Adipose tissue (tissue), 3 donors: ENCODE results near the gene SLC22A7. TPM values are rescaled to one million over a fixed set of nuclear protein-coding genes. Genes with fewer than 3 reads are reported as not detected.

Experiments used
- polyA plus RNA-seq, 3 donors: library from polyadenylated mRNA; stranded (reverse); fragments of 200-250 nt; gene quantifications; one replicate each; pipeline ENCODE4 v1.2.3, GENCODE V29; 2013
- donor health status: healthy with polysubstance abuse.
- donor health status: Bipolar disorder and iron deficiency.
- donor health status: healthy.

The SLC22A7 gene
- polyA plus RNA-seq, 3 donors: not detected

Other genes starting within 250 kb of the SLC22A7 start
- gene CUL7, start 244.4 kb upstream of the SLC22A7 start, polyA plus RNA-seq: 1 to 10 TPM; 8.9 to 9.6 (median 9.3) TPM
- 10 to 100 TPM; 43.6 to 77.5 (median 55.8) TPM for gene MRPL2, start 238.8 kb upstream of the SLC22A7 start, polyA plus RNA-seq
- 10 to 100 TPM; 15.1 to 25.6 (median 17.8) TPM for gene KLC4, start 238.6 kb upstream of the SLC22A7 start, polyA plus RNA-seq
- 10 to 100 TPM in 2 of 3 donors, 1 to 10 TPM in 1; 6.6 to 15.7 (median 11.2) TPM for gene PTK7, start 221.9 kb upstream of the SLC22A7 start, polyA plus RNA-seq
- gene SRF, start 127.0 kb upstream of the SLC22A7 start, polyA plus RNA-seq: 10 to 100 TPM; 12.1 to 57.9 (median 29.9) TPM
- 10 to 100 TPM; 11.0 to 40.8 (median 20.4) TPM for gene CUL9, start 116.1 kb upstream of the SLC22A7 start, polyA plus RNA-seq
- 100 to 1,000 TPM in 2 of 3 donors, 10 to 100 TPM in 1; 95.0 to 136 (median 107) TPM for gene DNPH1, start 68.8 kb upstream of the SLC22A7 start, polyA plus RNA-seq
- gene TTBK1, start 54.8 kb upstream of the SLC22A7 start, polyA plus RNA-seq: under 1 TPM in 2 of 3 donors, not detected in 1; 0.01 to 0.10 TPM
- gene CRIP3, start 10.6 kb downstream of the SLC22A7 start, polyA plus RNA-seq: 1 to 10 TPM in 1 of 3 donors, under 1 TPM in 1, not detected in 1; 0.61 to 1.4 TPM
- gene ZNF318, start 71.4 kb downstream of the SLC22A7 start, polyA plus RNA-seq: 1 to 10 TPM; 3.9 to 6.7 (median 5.2) TPM
- 10 to 100 TPM in 2 of 3 donors, 1 to 10 TPM in 1; 8.2 to 13.7 (median 11.7) TPM for gene ABCC10, start 129.3 kb downstream of the SLC22A7 start, polyA plus RNA-seq
- gene DLK2, start 157.3 kb downstream of the SLC22A7 start, polyA plus RNA-seq: under 1 TPM; 0.25 to 0.45 (median 0.34) TPM
- 10 to 100 TPM; 16.4 to 23.7 (median 17.2) TPM for gene TJAP1, start 179.3 kb downstream of the SLC22A7 start, polyA plus RNA-seq
- gene LRRC73, start 212.1 kb downstream of the SLC22A7 start, polyA plus RNA-seq: 1 to 10 TPM in 1 of 3 donors, under 1 TPM in 1, not detected in 1; 0.10 to 1.0 TPM
- 100 to 1,000 TPM in 1 of 3 donors, 10 to 100 TPM in 2; 54.0 to 117 (median 97.3) TPM for gene YIPF3, start 218.7 kb downstream of the SLC22A7 start, polyA plus RNA-seq
- gene POLR1C, start 218.8 kb downstream of the SLC22A7 start, polyA plus RNA-seq: 10 to 100 TPM; 17.0 to 48.2 (median 19.2) TPM